IMR-90 (cell line): ENCODE measurements around the gene FTO. TPM values are rescaled to one million over a fixed set of nuclear protein-coding genes. Genes with fewer than 3 reads are reported as not detected.

ENCODE experiments used
- ATAC-seq: fragments of 200-7000 bp; cut with Tn5 transposase; 2 replicates; pipeline ENCODE4 v1.9.1; 2020; ENCODE audit warnings: low read depth, mild to moderate bottlenecking, moderate library complexity
- BruUV-seq: library from RNA; stranded (reverse); fragments of 400-500 nt; replicated peaks from 2 replicates; lab custom pipeline; 2021; lab: Mats Ljungman, UMichigan
- CTCF ChIA-PET: fragments of 300-600 bp; formaldehyde crosslinking; extraction: SDS; loops from one replicate; lab custom pipeline; 2021; ENCODE audit warnings: antibody characterized with exemption; lab: Yijun Ruan, JAX
- POLR2A ChIA-PET: fragments of 300-600 bp; sonication (Branson Sonifier 250); formaldehyde crosslinking; loops from one replicate; lab custom pipeline; 2022; ENCODE audit warnings: antibody characterized with exemption; ENCODE audit not compliant: unreplicated experiment; lab: Charles Lee
- DNase-seq: peaks from one replicate; pipeline ENCODE4 v3.0.0; 2013
- H2AFZ ChIP-seq: replicated peaks from 2 replicates; pipeline ENCODE3; 2013; ENCODE audit warnings: low read length, mild to moderate bottlenecking; ENCODE audit not compliant: poor library complexity
- H2AK5ac ChIP-seq: 2 replicates; pipeline ENCODE4 v1.6.1; 2013; ENCODE audit warnings: low read depth, low read length, inconsistent platforms
- H2AK9ac ChIP-seq: replicated peaks from 2 replicates; pipeline ENCODE3; 2013; ENCODE audit warnings: mild to moderate bottlenecking, low read depth, low read length, moderate library complexity; ENCODE audit not compliant: poor library complexity
- H2BK120ac ChIP-seq: 2 replicates; pipeline ENCODE4 v1.6.1; 2013; ENCODE audit warnings: low read depth, low read length, inconsistent platforms
- H2BK15ac ChIP-seq: 3 replicates; pipeline ENCODE4 v1.6.1; 2013; ENCODE audit warnings: low read depth, low read length, inconsistent platforms
- H2BK20ac ChIP-seq: 2 replicates; pipeline ENCODE4 v1.6.1; 2013; ENCODE audit warnings: low read depth, mild to moderate bottlenecking, inconsistent platforms, low read length, moderate library complexity
- H2BK5ac ChIP-seq: 2 replicates; pipeline ENCODE4 v1.6.1; 2013; ENCODE audit warnings: mild to moderate bottlenecking, low read depth, low read length, inconsistent platforms; ENCODE audit not compliant: poor library complexity, severe bottlenecking
- H3K14ac ChIP-seq: replicated peaks from 2 replicates; pipeline ENCODE4 v1.6.1; 2013; ENCODE audit warnings: low read depth, low read length, inconsistent platforms
- H3K18ac ChIP-seq: 2 replicates; pipeline ENCODE4 v1.6.1; 2013; ENCODE audit warnings: low read depth, low read length, control low read depth
- H3K23ac ChIP-seq: 2 replicates; pipeline ENCODE4 v1.6.1; 2013; ENCODE audit warnings: low read depth, low read length, inconsistent platforms
- H3K27ac ChIP-seq: 2 replicates; pipeline ENCODE4 v1.5.1; 2013; ENCODE audit warnings: mild to moderate bottlenecking, control low read depth, low read length; ENCODE audit not compliant: insufficient read depth
- H3K27me3 ChIP-seq: 2 replicates; pipeline ENCODE4 v1.6.1; 2013; ENCODE audit warnings: low read length; ENCODE audit not compliant: control insufficient read depth, insufficient read depth
- H3K36me3 ChIP-seq: 2 replicates; pipeline ENCODE4 v1.6.1; 2013; ENCODE audit warnings: low read length, mixed read lengths; ENCODE audit not compliant: control insufficient read depth, insufficient read depth
- H3K4ac ChIP-seq: 2 replicates; pipeline ENCODE4 v1.6.1; 2013; ENCODE audit warnings: low read depth, low read length, inconsistent platforms
- H3K4me1 ChIP-seq: 2 replicates; pipeline ENCODE4 v1.6.1; 2013; ENCODE audit warnings: low read length, mixed read lengths; ENCODE audit not compliant: control insufficient read depth, insufficient read depth
- H3K4me2 ChIP-seq: 2 replicates; pipeline ENCODE4 v1.6.1; 2013; ENCODE audit warnings: low read depth, mild to moderate bottlenecking, control low read depth, low read length, moderate library complexity
- H3K4me3 ChIP-seq: 2 replicates; pipeline ENCODE4 v1.5.1; 2013; ENCODE audit warnings: low read depth, mild to moderate bottlenecking, control low read depth, low read length, moderate library complexity; ENCODE audit not compliant: insufficient read depth
- H3K56ac ChIP-seq: 2 replicates; pipeline ENCODE4 v1.6.1; 2013; ENCODE audit warnings: low read length, inconsistent platforms; ENCODE audit not compliant: insufficient read depth; ENCODE audit errors: extremely low read depth
- H3K79me1 ChIP-seq, 2 experiments: 2 replicates each; pipeline ENCODE4 v1.6.1; 2013; ENCODE audit warnings: low read length in 2 of 2, inconsistent platforms in 1 of 2, low read depth in 1 of 2
- H3K9ac ChIP-seq: 2 replicates; pipeline ENCODE4 v1.6.1; 2013; ENCODE audit warnings: low read depth, low read length, control low read depth
- H3K9me1 ChIP-seq: 2 replicates; pipeline ENCODE4 v1.6.1; 2013; ENCODE audit warnings: low read length, inconsistent platforms; ENCODE audit not compliant: insufficient read depth
- H3K9me3 ChIP-seq: 2 replicates; pipeline ENCODE4 v1.6.1; 2013; ENCODE audit warnings: low read length; ENCODE audit not compliant: control insufficient read depth, insufficient read depth
- H4K20me1 ChIP-seq: 2 replicates; pipeline ENCODE4 v1.6.1; 2013; ENCODE audit warnings: low read length, inconsistent platforms; ENCODE audit not compliant: insufficient read depth
- H4K5ac ChIP-seq: 2 replicates; pipeline ENCODE4 v1.6.1; 2013; ENCODE audit warnings: mild to moderate bottlenecking, low read depth, low read length, control low read depth
- H4K8ac ChIP-seq, 2 experiments: 2 replicates each; pipeline ENCODE4 v1.6.1; 2013; ENCODE audit warnings: low read depth in 2 of 2, low read length in 2 of 2, control low read depth in 1 of 2, inconsistent platforms in 1 of 2
- H4K91ac ChIP-seq: 2 replicates; pipeline ENCODE4 v1.6.1; 2013; ENCODE audit warnings: low read depth, low read length, inconsistent platforms; ENCODE audit not compliant: insufficient read depth
- BHLHE40 ChIP-seq: fragments of 150-350 bp; IDR thresholded peaks from 2 replicates; pipeline ENCODE4 v1.6.1; 2016; ENCODE audit warnings: mild to moderate bottlenecking, low read depth, low read length
- CTCF ChIP-seq: conservative IDR thresholded peaks from 2 replicates; pipeline ENCODE4 v1.5.1; 2012; ENCODE audit warnings: mild to moderate bottlenecking, low read depth, low read length, improper control_type of control experiment
- ELK1 ChIP-seq: fragments of 150-350 bp; IDR thresholded peaks from 2 replicates; pipeline ENCODE4 v1.6.1; 2016; ENCODE audit warnings: low read depth, mild to moderate bottlenecking, low read length, moderate library complexity, borderline replicate concordance
- MAFK ChIP-seq: IDR thresholded peaks from 2 replicates; pipeline ENCODE4 v1.6.1; 2012; ENCODE audit warnings: low read depth, low read length, improper control_type of control experiment
- MAZ ChIP-seq: IDR thresholded peaks from 2 replicates; pipeline ENCODE4 v1.6.1; 2012; ENCODE audit warnings: low read depth, mild to moderate bottlenecking, low read length, improper control_type of control experiment, moderate library complexity, borderline replicate concordance
- MXI1 ChIP-seq: IDR thresholded peaks from 2 replicates; pipeline ENCODE4 v1.6.1; 2012; ENCODE audit warnings: low read depth, mild to moderate bottlenecking, low read length, moderate library complexity, borderline replicate concordance
- NFE2L2 ChIP-seq: fragments of 150-350 bp; IDR thresholded peaks from 2 replicates; pipeline ENCODE4 v1.6.1; 2016; ENCODE audit warnings: low read depth, mild to moderate bottlenecking, low read length
- POLR2A ChIP-seq: IDR thresholded peaks from 2 replicates; pipeline ENCODE4 v1.6.1; 2012; ENCODE audit warnings: mild to moderate bottlenecking, low read depth, low read length
- RAD21 ChIP-seq: IDR thresholded peaks from 2 replicates; pipeline ENCODE4 v1.6.1; 2012; ENCODE audit warnings: low read length, improper control_type of control experiment
- SMC3 ChIP-seq: fragments of 150-350 bp; IDR thresholded peaks from 2 replicates; pipeline ENCODE4 v1.6.1; 2016; ENCODE audit warnings: low read depth, mild to moderate bottlenecking, antibody characterized with exemption, low read length, moderate library complexity
- USF2 ChIP-seq: fragments of 150-350 bp; IDR thresholded peaks from 2 replicates; pipeline ENCODE4 v1.6.1; 2017; ENCODE audit warnings: mild to moderate bottlenecking, antibody characterized with exemption, low read length, low read depth
- WGBS, 2 experiments: methylation state at CpG; one replicate each; pipeline versions ENCODE4 v1.1.5 to v1.1.7; 2013; ENCODE audit warnings: missing lambda C conversion rate in 2 of 2; ENCODE audit not compliant: insufficient read length in 1 of 2; ENCODE audit errors: extremely low coverage in 2 of 2; 5-methylcytosine and 5-hydroxymethylcytosine counted together
- dilution Hi-C: fragments of 300-500 bp; cut with HindIII; formaldehyde crosslinking; loops from one replicate; pipeline ENCODE4 v1.14.3; 2018; ENCODE audit warnings: low sequenced_read_pairs; ENCODE audit not compliant: unreplicated experiment
- in situ Hi-C: fragments of 300-500 bp; cut with MboI; formaldehyde crosslinking; loops from 3 replicates; pipeline ENCODE4 v1.14.3; 2019; ENCODE audit warnings: low sequenced_read_pairs, inconsistent platforms, mixed read lengths
- intact Hi-C: fragments of 100-400 bp; cut with micrococcal nuclease; formaldehyde crosslinking; loops from 2 replicates; pipeline ENCODE4 v1.10.0; 2022
- polyA plus RNA-seq, 3 experiments: library from polyadenylated mRNA; depleted of rRNA; stranded (reverse); fragments of >200 nt; gene quantifications; 2 replicates each; pipeline ENCODE4 v1.2.3, GENCODE V29; 2012; ENCODE audit warnings: low replicate concordance in 1 of 3
- total RNA-seq: library from RNA; depleted of rRNA; stranded (reverse); fragments of >200 nt; gene quantifications from 2 replicates; pipeline ENCODE4 v1.2.3, GENCODE V29; 2012

The FTO gene
- total and polyA plus RNA-seq, 2 of the 4 experiments (the other 2 are of a cell fraction): 70.3 to 132 TPM

GRCh38 chr16:53692146-53692545 lies 11.8 kb upstream of the FTO start:
- H3K4me1 ChIP-seq: no peaks in the 10 kb centered on the region; the same call in 1 of the 2 replicates
- no peak overlapping the region for H3K4me2 ChIP-seq
- H2AK9ac ChIP-seq: no peak overlapping the region
- dilution Hi-C loops (no loop called here), in situ Hi-C loops (no loop called here), intact Hi-C loops (no loop called here)
- H4K20me1 ChIP-seq: no peaks in the 10 kb centered on the region
- no peak overlapping the region for H2BK15ac ChIP-seq
- no peaks in the 10 kb centered on the region for H3K36me3 ChIP-seq
- no peak overlapping the region for H3K4me3 ChIP-seq
- ChIA-PET POLR2A (interaction anchor here (0.6 kb wide), 1 partner anchor 9 kb away, joined by 3 read pairs; no protein-coding TSS in a partner anchor), CTCF (interaction anchor here (1.0 to 1.5 kb wide), 2 partner anchors 12 to 50 kb away, joined by 3 to 4 read pairs; partner anchors contain the start of genes FTO and RPGRIP1L)
- H2AFZ ChIP-seq: no peak overlapping the region
- H2AK5ac ChIP-seq: no peak overlapping the region
- H3K4ac ChIP-seq: no peak overlapping the region
- no CpG with 5 or more reads among the region's 5 CpGs for WGBS, 2 experiments
- no peak overlapping the region for H3K27ac ChIP-seq
- H3K9me1 ChIP-seq: no peaks in the 10 kb centered on the region
- no peak overlapping the region for H3K9ac ChIP-seq
- H4K8ac ChIP-seq: no peak overlapping the region
- no peak overlapping the region for H3K56ac ChIP-seq
- DNase-seq (no peak), ATAC-seq (no peak)
- no peaks in the 10 kb centered on the region for H3K79me1 ChIP-seq
- H4K91ac ChIP-seq: no peak overlapping the region
- TF ChIP-seq SMC3: no peak
- TF ChIP-seq USF2: no peak
- TF ChIP-seq CTCF: no peak
- no peak for TF ChIP-seq POLR2A
- TF ChIP-seq ELK1: no peak
- no peak for TF ChIP-seq MAZ
- TF ChIP-seq NFE2L2: no peak
- no peak for TF ChIP-seq MAFK
- TF ChIP-seq RAD21: no peak
- no peak for TF ChIP-seq MXI1
- TF ChIP-seq BHLHE40: no peak
- H4K5ac ChIP-seq: no peak overlapping the region
- H3K23ac ChIP-seq: no peak overlapping the region
- no peaks in the 10 kb centered on the region for H3K9me3 ChIP-seq
- H2BK5ac ChIP-seq: no peak overlapping the region
- H3K18ac ChIP-seq: no peak overlapping the region
- H3K27me3 ChIP-seq: no peaks in the 10 kb centered on the region
- BruUV-seq: no TSS peak
- no peak overlapping the region for H2BK20ac ChIP-seq
- H3K14ac ChIP-seq: no peak overlapping the region
- no peak overlapping the region for H2BK120ac ChIP-seq
